ENCODE results near the gene CLCF1. TPM values are rescaled to one million over a fixed set of nuclear protein-coding genes. Genes with fewer than 3 reads are reported as not detected.

The CLCF1 gene
- total and polyA plus RNA-seq, 4 donors = 0.50 to 3.3 (median 1.1) TPM

GRCh38 chr11:67357831-67358670 is 15.3 kb downstream of the CLCF1 start:
- H3K27ac ChIP-seq (ENCODE audit: low read depth, low read length) = no peak overlapping the region
- peaks cover 46% of the 10 kb centered on the region for H3K4me1 ChIP-seq (ENCODE audit: control insufficient read depth, insufficient read depth, low read length)
- no peaks in the 10 kb centered on the region for H3K27me3 ChIP-seq (ENCODE audit: control insufficient read depth, insufficient read depth, low read length)
- WGBS (ENCODE audit: insufficient coverage) = 49% methylated on average over 10 of the region's 12 CpGs
- no peaks in the 10 kb centered on the region for H3K9me3 ChIP-seq (ENCODE audit: control insufficient read depth, insufficient read depth, low read length)
- H3K36me3 ChIP-seq (ENCODE audit: control insufficient read depth, insufficient read depth, low read length) = peaks cover 8% of the 10 kb centered on the region
- peak in 2 of 6 donors; percentile 39 to 45 for DNase-seq (ENCODE audit: low read depth in 4 of 6, low spot score in 6 of 6)
- no peak overlapping the region for H3K4me3 ChIP-seq (ENCODE audit: low read depth, low read length)

GRCh38 chr11:67356864-67357561 is 16.4 kb downstream of the CLCF1 start:
- Histone ChIP-seq H3K27ac (ENCODE audit: low read depth, low read length) (peak overlapping the region; percentile 57), H3K4me1 (ENCODE audit: control insufficient read depth, insufficient read depth, low read length) (peaks cover 55% of the 10 kb centered on the region), H3K36me3 (ENCODE audit: control insufficient read depth, insufficient read depth, low read length) (peaks cover 8% of the 10 kb centered on the region), H3K4me3 (ENCODE audit: low read depth, low read length) (no peak overlapping the region), H3K27me3 (ENCODE audit: control insufficient read depth, insufficient read depth, low read length) (no peaks in the 10 kb centered on the region), H3K9me3 (ENCODE audit: control insufficient read depth, insufficient read depth, low read length) (no peaks in the 10 kb centered on the region)
- WGBS (ENCODE audit: insufficient coverage) = 16% methylated on average over 3 of the region's 3 CpGs
- peak in 2 of 6 donors; percentile 85 to 86 for DNase-seq (ENCODE audit: low read depth in 4 of 6, low spot score in 6 of 6)

DNA sequence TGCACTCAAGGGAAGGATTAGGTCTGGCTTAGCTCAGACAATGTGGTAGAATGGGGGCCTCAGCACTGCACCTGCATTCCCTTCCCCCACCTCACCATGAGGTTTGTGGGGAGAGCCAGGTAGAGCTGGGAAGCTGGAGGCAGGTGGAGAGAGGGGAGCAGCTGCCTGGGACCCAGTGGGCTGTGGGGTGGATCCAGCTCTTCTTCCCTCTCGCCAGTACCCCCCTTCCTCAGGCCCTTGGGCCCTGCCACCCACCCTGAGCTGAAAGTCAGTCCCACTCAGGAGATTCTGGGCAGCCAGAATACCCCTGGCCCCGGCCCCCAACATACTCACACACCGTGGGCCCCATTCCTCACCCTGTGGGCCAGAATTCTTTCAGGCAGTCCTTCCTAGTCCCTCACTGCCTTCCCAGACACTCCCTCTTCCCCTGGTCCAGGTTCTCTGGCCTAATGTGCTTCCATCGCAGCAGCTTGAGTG is 17.0 kb downstream of the CLCF1 start:
- Histone ChIP-seq H3K36me3 (ENCODE audit: control insufficient read depth, insufficient read depth, low read length) (peaks cover 4% of the 10 kb centered on the region), H3K9me3 (ENCODE audit: control insufficient read depth, insufficient read depth, low read length) (no peaks in the 10 kb centered on the region), H3K27me3 (ENCODE audit: control insufficient read depth, insufficient read depth, low read length) (no peaks in the 10 kb centered on the region), H3K4me1 (ENCODE audit: control insufficient read depth, insufficient read depth, low read length) (peaks cover 59% of the 10 kb centered on the region), H3K4me3 (ENCODE audit: low read depth, low read length) (no peak overlapping the region), H3K27ac (ENCODE audit: low read depth, low read length) (no peak overlapping the region)
- 47% methylated on average over 3 of the region's 4 CpGs for WGBS (ENCODE audit: insufficient coverage)
- DNase-seq (ENCODE audit: low read depth in 4 of 6, low spot score in 6 of 6) = no peak

DNA sequence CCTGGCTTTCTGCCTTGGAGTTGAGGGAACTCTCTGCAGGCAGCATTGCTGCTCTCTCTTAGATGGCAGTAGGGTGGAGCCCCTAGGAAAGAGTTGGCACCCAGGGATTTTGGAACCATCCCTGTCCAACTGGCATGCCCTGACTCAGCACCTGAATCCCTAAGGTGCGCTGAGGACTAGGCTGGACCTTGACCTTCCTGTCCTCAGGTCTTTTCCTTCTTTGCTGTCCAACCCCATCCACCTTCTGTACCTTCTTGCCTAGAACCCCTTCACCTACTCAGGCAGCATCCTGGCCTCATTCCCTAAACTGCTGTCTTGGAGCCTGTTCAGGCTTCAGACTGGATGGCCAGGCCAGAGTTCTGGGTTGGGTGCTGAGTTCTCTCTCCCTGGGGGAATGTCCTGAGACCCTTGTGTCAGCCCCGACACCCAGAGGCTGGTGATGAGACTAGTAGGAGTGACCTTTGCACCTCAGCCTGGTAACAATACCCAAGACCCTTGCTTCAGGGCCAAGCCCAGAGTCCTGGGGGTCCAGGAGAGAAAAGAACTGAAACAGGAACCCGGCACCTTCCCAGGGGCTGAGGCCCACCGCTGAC is 17.5 kb downstream of the CLCF1 start:
- Histone ChIP-seq H3K27ac (ENCODE audit: low read depth, low read length) (no peak overlapping the region), H3K36me3 (ENCODE audit: control insufficient read depth, insufficient read depth, low read length) (peaks cover 4% of the 10 kb centered on the region), H3K4me1 (ENCODE audit: control insufficient read depth, insufficient read depth, low read length) (peaks cover 65% of the 10 kb centered on the region), H3K9me3 (ENCODE audit: control insufficient read depth, insufficient read depth, low read length) (no peaks in the 10 kb centered on the region), H3K4me3 (ENCODE audit: low read depth, low read length) (no peak overlapping the region), H3K27me3 (ENCODE audit: control insufficient read depth, insufficient read depth, low read length) (no peaks in the 10 kb centered on the region)
- no peak for DNase-seq (ENCODE audit: low read depth in 4 of 6, low spot score in 6 of 6)
- 57% methylated on average over 3 of the region's 4 CpGs for WGBS (ENCODE audit: insufficient coverage)

DNA sequence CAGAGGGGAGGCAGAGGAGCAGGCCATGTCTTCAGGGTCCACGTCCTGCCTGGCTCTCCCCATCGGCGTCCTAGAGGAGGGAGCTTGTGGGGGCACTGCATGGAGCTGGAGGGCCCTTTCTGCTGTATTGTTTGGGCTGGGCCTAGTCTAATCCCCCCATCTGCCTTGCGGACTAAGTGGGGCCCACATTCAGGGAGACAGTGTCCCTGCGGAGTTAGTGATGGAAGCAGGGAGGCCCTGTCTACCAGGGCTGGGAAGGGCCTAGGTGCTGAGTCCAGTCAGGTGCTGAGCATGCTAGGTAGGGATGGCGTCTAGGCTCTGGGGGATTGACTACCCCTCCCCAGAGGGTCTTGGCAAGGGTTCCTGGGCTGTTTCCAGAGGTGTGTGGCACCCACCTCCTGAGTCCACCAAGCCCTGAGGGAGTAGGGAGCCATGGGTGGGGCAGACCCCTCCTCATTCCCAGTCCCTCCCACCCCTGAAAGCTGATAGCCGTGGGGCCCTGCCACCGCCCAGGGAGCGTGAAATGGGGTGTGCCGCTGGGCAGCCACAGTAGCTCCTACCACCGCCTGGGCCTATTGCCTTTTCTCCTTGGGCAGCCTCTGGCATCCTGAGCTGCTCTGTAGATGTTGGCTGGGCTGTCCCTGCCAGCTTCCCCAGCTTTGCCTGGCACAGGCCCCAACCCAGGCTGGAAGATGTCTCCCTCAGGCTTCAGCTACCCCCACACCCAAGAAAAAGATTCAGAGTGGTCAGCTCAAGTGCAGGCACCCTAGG is 18.2 kb downstream of the CLCF1 start:
- H3K9me3 ChIP-seq (ENCODE audit: control insufficient read depth, insufficient read depth, low read length) = no peaks in the 10 kb centered on the region
- H3K27me3 ChIP-seq (ENCODE audit: control insufficient read depth, insufficient read depth, low read length) = no peaks in the 10 kb centered on the region
- H3K27ac ChIP-seq (ENCODE audit: low read depth, low read length) = peak overlapping the region; percentile 36
- 75% methylated on average over 6 of the region's 11 CpGs for WGBS (ENCODE audit: insufficient coverage)
- H3K4me3 ChIP-seq (ENCODE audit: low read depth, low read length) = no peak overlapping the region
- H3K4me1 ChIP-seq (ENCODE audit: control insufficient read depth, insufficient read depth, low read length) = peaks cover 65% of the 10 kb centered on the region
- DNase-seq (ENCODE audit: low read depth in 4 of 6, low spot score in 6 of 6) = peak in 1 of 6 donors; percentile 44
- H3K36me3 ChIP-seq (ENCODE audit: control insufficient read depth, insufficient read depth, low read length) = peaks cover 6% of the 10 kb centered on the region

- DNase-seq (ENCODE audit: low read depth in 4 of 6, low spot score in 6 of 6) = peak in 1 of 6 donors; percentile 11
- 22% methylated on average over 6 of the region's 8 CpGs for WGBS (ENCODE audit: insufficient coverage)
- H3K4me1 ChIP-seq (ENCODE audit: control insufficient read depth, insufficient read depth, low read length) = peaks cover 65% of the 10 kb centered on the region
These were observed 19.0 kb downstream of the CLCF1 start for GRCh38 chr11:67354075-67355022.

GRCh38 chr11:67353317-67354074 is 19.9 kb downstream of the CLCF1 start, which contains the start of gene POLD4:
Gene POLD4, minus strand, starts transcription at chr11:67353546. Its CDS starts 147 bp downstream, at chr11:67353399.
- Histone ChIP-seq H3K9me3 (ENCODE audit: control insufficient read depth, insufficient read depth, low read length) (no peaks in the 10 kb centered on the region), H3K36me3 (ENCODE audit: control insufficient read depth, insufficient read depth, low read length) (peaks cover 7% of the 10 kb centered on the region), H3K4me1 (ENCODE audit: control insufficient read depth, insufficient read depth, low read length) (peaks cover 65% of the 10 kb centered on the region), H3K27me3 (ENCODE audit: control insufficient read depth, insufficient read depth, low read length) (no peaks in the 10 kb centered on the region), H3K4me3 (ENCODE audit: low read depth, low read length) (peak within 1 kb of the TSS; percentile 68), H3K27ac (ENCODE audit: low read depth, low read length) (peak within 1 kb of the TSS; percentile 96)
- WGBS (ENCODE audit: insufficient coverage) = under 1% methylated on average over 28 of the region's 37 CpGs
- peak; percentile 72 to 98 (median 89) for DNase-seq (ENCODE audit: low read depth in 4 of 6, low spot score in 6 of 6)

More at GRCh38 chr11:67354075-67355022, 19.0 kb downstream of the CLCF1 start:
- Histone ChIP-seq H3K9me3 (ENCODE audit: control insufficient read depth, insufficient read depth, low read length) (no peaks in the 10 kb centered on the region), H3K4me3 (ENCODE audit: low read depth, low read length) (peak overlapping the region; percentile 68), H3K27me3 (ENCODE audit: control insufficient read depth, insufficient read depth, low read length) (no peaks in the 10 kb centered on the region), H3K27ac (ENCODE audit: low read depth, low read length) (peak overlapping the region; percentile 78), H3K36me3 (ENCODE audit: control insufficient read depth, insufficient read depth, low read length) (peaks cover 7% of the 10 kb centered on the region)

Data from spinal cord (tissue), 10 donors.